NCI-H2196 (cell line): ENCODE results near the gene SAP130.
"Not testable (repeated sequence)": the region's sequence is repeated elsewhere in the genome, so short reads cannot be mapped to it uniquely, and the experiment has no call there.

ENCODE experiments used
- DNase-seq: peaks from one replicate; lab custom pipeline; 2025; ENCODE audit not compliant: unreplicated experiment; lab: John Stamatoyannopoulos, UW

Gene SAP130

DNA sequence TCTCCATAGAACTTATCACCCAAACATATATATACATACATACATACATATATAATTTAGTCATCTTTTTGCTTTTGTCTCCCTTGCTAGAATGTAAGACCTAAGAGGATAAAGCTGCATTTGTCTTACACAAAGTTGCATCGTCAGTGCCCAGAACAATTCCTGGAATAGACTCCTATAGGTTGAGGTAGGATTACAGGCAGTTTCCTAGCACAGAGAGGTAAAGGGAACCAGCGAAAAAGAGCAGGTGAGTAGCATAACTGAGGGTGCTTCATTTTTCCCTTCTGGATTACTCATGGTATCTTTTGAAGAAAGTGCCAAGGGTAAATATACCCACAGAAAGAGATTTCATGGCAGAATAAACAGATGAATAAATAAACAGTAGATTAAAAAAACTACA lies 74.0 kb downstream of the SAP130 start:
- DNase-seq, result no peak

GRCh38 chr2:127953128-127953718 lies 74.6 kb downstream of the SAP130 start:
- no peak for DNase-seq

- DNase-seq, result no peak
Measured at GRCh38 chr2:127951026-127951425, 76.8 kb downstream of the SAP130 start.

- DNase-seq, result no peak
Measured at GRCh38 chr2:127950264-127950663, 77.6 kb downstream of the SAP130 start.

- DNase-seq, result no peak
Measured at GRCh38 chr2:127945281-127945680, 82.6 kb downstream of the SAP130 start.

DNA sequence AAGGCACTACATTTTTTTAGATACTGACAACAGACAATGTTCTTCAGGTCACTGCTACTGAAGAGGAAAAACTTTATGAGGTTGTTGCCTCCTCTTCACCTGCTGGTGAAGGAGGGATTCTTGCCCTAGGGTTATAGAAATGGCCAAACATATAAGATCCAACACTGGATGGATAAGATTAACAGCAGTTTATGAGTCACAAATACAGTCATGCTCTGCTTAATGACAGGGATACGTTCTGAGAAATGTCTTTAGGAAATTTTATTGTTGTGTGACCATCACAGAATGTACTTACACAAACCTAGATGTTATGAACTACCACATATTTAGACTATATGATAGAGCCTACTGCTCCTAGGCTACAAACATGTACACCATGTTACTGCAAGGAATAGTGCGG lies 84.7 kb downstream of the SAP130 start:
- no peak for DNase-seq

- DNase-seq, result no peak
Measured at GRCh38 chr2:127942002-127942401, 85.9 kb downstream of the SAP130 start.

- no peak for DNase-seq
Measured at GRCh38 chr2:127941461-127941860, 86.4 kb downstream of the SAP130 start.

- no peak for DNase-seq
Measured at GRCh38 chr2:127940641-127941040, 87.2 kb downstream of the SAP130 start.

- DNase-seq, result no peak
Measured at GRCh38 chr2:127935337-127935736, 92.5 kb downstream of the SAP130 start.

- DNase-seq, result no peak
Measured at GRCh38 chr2:127932199-127932876, 95.5 kb downstream of the SAP130 start.

GRCh38 chr2:127929449-127929848 lies 98.4 kb downstream of the SAP130 start:
- DNase-seq, result no peak

DNA sequence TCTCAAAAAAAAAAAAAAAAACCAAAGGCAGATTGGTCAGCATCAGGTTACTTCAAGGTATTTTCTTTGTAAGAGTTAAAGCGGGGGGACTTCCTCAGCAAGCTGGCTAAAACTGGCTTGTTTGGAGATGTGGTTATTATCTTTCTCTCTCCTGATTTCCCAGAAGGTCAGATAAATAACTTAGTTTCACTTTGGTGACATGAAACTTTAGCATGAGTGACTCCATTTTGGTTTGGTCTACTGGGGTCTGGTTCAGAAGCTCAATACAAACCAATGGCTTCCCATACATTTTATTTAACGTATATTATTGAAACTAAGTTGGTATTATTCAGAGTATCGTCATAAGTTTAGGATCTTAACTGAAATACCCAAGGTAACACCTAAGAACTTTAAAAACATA lies 100.5 kb downstream of the SAP130 start:
- no peak for DNase-seq

DNA sequence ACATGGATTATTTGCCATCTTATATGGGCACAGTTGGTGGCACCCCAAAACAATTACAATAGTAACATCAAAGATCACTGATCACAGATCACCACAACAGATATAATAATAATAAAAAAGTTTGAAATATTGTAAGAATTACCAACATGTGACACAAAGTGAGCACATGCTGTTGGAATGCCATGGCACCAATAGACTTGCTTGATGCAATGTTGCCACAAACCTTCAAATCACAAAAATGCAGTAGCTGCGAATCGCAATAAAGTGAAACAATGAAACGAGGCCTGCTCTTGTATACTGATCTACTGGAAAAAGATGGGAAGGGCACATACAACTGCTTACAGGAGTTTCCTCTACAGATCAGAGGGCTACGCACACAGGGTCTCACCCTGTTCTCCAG lies 109.9 kb downstream of the SAP130 start:
- DNase-seq, result no peak

- DNase-seq, result no peak
Measured at GRCh38 chr2:127913808-127914457, 113.9 kb downstream of the SAP130 start.

DNA sequence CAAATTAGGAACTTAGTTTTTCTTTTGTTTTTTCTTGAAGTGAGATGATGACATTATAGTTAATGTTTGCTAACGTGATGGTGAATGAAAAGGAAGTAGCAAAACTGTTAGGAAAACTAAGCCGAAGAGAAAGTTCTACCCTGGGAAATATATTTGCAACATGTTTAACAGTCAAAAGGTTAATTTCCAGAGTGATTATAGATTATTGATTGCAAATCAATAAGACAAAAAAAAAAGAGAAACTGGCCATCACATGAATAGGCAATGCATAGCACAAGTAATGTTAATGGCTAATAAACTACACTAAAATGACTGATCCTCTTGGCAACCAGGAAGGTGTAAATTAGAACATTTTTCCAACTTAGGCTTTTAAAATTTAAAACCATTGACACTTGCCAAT lies 116.1 kb downstream of the SAP130 start:
- no peak for DNase-seq

DNA sequence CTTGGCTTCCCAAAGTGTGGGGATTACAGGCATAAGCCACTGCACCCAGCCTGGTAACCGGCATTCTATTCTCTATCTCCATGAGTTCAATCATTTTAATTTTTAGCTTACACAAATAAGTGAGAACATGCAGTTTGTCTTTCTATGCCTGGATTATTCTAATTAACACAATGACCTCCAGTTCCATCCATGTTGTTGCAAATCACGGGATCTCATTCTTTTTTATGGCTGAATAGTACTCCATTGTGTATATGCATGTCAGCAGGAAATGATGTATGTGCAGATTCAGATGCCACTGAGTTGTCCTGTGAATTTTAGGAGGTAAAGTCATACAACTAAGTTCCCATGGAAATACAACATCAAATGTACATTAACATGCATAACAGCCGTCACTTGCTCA lies 117.4 kb downstream of the SAP130 start:
- DNase-seq, result no peak

DNA sequence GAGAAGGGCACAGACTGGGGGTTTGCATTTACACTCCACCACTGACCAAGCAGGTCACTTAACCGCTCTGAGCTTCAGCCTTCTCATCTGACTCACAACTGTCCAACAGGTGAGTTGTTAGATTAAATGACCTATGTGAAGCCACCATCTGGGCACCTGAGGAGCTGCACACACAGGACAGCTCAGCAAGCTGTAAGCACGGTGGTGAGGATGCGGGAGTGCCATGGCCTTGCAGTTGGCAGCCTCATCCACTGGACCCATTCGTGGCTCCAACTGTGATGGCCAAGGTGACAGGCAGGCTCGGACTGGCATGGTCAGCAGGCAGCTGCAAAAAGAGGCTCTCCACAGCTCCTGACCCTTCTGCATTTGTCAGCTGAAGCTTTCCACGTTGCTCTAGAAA lies 118.8 kb downstream of the SAP130 start:
- DNase-seq, result no peak

GRCh38 chr2:127907733-127908400 lies 120.0 kb downstream of the SAP130 start:
- DNase-seq, result not testable (repeated sequence)

DNA sequence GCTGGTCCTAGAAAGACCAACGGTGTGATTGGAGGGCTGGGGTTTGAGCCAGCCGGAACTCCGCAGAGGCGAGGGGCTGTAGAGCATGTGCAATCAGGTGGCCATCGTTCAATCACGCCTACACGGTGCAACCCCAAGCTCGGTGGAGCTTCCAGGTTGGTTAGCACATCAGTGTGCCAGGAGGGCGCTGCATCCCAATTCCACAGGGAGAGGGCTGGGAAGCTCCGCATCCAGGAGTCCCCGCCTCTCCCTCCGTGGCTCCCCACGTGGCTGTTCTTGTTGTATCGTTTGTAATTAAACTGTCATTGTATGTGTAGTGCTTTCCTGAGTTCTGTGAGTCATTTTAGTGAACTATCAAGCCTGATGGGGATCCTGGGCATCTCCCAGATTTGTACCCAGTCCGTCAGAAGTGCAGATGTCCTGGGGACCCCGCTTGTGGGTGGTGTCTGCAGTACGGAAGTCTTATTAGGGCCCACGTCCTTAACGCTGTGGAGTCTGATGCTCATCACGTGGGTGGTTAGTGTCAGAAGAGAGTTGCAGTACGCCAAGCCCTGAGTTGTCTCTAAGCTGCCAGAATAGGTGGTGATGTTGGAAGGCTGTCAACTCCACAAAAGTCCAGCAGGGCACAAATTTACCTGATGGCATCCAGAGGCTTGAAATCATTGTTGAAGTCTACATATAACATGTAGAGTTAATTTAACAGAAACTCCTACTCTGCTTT lies 121.5 kb downstream of the SAP130 start:
- DNase-seq, result no peak

GRCh38 chr2:127901339-127902056 lies 126.4 kb downstream of the SAP130 start:
- DNase-seq, result no peak
